HUES6 (cell line): ENCODE results near the gene ARHGEF17.

Experiments
- H3K27ac ChIP-seq: 2 replicates; pipeline ENCODE4 v1.7.0; 2013; ENCODE audit warnings: low read depth, mild to moderate bottlenecking, low read length, inconsistent platforms
- H3K27me3 ChIP-seq: 2 replicates; pipeline ENCODE4 v1.6.1; 2013; ENCODE audit warnings: low read length; ENCODE audit not compliant: control insufficient read depth, insufficient read depth
- H3K36me3 ChIP-seq: 2 replicates; pipeline ENCODE4 v1.6.1; 2013; ENCODE audit warnings: low read length; ENCODE audit not compliant: control insufficient read depth, insufficient read depth
- H3K4me1 ChIP-seq: 2 replicates; pipeline ENCODE4 v1.6.1; 2013; ENCODE audit warnings: low read length; ENCODE audit not compliant: control insufficient read depth, insufficient read depth
- H3K4me3 ChIP-seq: 2 replicates; pipeline ENCODE4 v1.5.1; 2013; ENCODE audit warnings: low read depth, low read length
- H3K9ac ChIP-seq: one replicate; pipeline ENCODE4 v1.6.1; 2013; ENCODE audit warnings: mild to moderate bottlenecking, low read length
- H3K9me3 ChIP-seq: 2 replicates; pipeline ENCODE4 v1.6.1; 2013; ENCODE audit warnings: low read depth, low read length; ENCODE audit not compliant: control insufficient read depth, insufficient read depth

ARHGEF17 gene

DNA sequence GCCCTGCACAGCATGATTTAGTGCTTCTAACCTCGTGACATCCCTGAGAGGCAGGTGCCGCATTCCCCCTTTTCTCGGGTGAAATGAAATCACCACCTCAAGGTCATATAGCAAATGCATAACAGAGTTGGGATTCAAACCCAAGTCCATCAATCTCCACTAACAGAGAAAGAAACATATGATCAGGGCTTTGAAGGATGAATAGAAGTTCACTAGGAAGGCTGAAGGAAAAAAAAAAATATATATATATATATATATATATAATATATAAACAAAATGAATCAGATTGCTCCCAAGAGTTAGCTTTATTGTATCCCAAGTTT, 12.1 kb upstream of the ARHGEF17 start:
- no peak overlapping the region for H3K4me3 ChIP-seq
- no peak overlapping the region for H3K27ac ChIP-seq
- H3K27me3 ChIP-seq, result peaks cover 24% of the 10 kb centered on the region
- H3K9me3 ChIP-seq, result no peaks in the 10 kb centered on the region
- H3K4me1 ChIP-seq, result peaks cover 7% of the 10 kb centered on the region; the same call in 1 of the 2 replicates
- H3K36me3 ChIP-seq, result no peaks in the 10 kb centered on the region
- H3K9ac ChIP-seq, result no peak overlapping the region

DNA sequence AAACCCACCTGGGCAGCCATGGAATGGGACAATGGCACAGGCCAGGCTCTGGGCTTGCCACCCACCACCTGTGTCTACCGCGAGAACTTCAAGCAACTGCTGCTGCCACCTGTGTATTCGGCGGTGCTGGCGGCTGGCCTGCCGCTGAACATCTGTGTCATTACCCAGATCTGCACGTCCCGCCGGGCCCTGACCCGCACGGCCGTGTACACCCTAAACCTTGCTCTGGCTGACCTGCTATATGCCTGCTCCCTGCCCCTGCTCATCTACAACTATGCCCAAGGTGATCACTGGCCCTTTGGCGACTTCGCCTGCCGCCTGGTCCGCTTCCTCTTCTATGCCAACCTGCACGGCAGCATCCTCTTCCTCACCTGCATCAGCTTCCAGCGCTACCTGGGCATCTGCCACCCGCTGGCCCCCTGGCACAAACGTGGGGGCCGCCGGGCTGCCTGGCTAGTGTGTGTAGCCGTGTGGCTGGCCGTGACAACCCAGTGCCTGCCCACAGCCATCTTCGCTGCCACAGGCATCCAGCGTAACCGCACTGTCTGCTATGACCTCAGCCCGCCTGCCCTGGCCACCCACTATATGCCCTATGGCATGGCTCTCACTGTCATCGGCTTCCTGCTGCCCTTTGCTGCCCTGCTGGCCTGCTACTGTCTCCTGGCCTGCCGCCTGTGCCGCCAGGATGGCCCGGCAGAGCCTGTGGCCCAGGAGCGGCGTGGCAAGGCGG, 11.4 kb upstream of the ARHGEF17 start:
- Histone ChIP-seq H3K4me3 (no peak overlapping the region), H3K9ac (no peak overlapping the region), H3K36me3 (no peaks in the 10 kb centered on the region), H3K27me3 (peaks cover 24% of the 10 kb centered on the region), H3K27ac (no peak overlapping the region), H3K4me1 (peaks cover 7% of the 10 kb centered on the region; the same call in 1 of the 2 replicates), H3K9me3 (no peaks in the 10 kb centered on the region)

DNA sequence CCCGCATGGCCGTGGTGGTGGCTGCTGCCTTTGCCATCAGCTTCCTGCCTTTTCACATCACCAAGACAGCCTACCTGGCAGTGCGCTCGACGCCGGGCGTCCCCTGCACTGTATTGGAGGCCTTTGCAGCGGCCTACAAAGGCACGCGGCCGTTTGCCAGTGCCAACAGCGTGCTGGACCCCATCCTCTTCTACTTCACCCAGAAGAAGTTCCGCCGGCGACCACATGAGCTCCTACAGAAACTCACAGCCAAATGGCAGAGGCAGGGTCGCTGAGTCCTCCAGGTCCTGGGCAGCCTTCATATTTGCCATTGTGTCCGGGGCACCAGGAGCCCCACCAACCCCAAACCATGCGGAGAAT, 10.9 kb upstream of the ARHGEF17 start:
- peaks cover 7% of the 10 kb centered on the region; the same call in 1 of the 2 replicates for H3K4me1 ChIP-seq
- no peak overlapping the region for H3K9ac ChIP-seq
- H3K9me3 ChIP-seq, result no peaks in the 10 kb centered on the region
- no peak overlapping the region for H3K4me3 ChIP-seq
- H3K27me3 ChIP-seq, result peaks cover 18% of the 10 kb centered on the region
- no peak overlapping the region for H3K27ac ChIP-seq
- no peaks in the 10 kb centered on the region for H3K36me3 ChIP-seq

DNA sequence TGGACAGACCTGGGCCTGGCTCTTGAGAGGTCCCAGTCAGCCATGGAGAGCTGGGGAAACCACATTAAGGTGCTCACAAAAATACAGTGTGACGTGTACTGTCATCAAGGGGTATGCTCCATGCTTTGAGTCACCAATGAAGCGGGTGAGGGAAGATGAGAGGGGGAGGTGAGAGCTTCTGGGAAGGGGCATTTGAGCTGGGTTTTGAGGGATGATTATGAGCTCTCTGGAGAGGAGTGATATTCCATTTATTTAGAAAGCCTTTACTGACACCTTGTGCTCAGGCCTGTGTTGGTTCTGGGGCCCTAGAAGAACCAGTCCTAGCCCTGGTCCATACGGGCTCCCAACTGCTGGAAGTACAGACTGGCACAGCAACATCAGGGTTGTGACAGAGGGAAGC, 10.4 kb upstream of the ARHGEF17 start:
- Histone ChIP-seq H3K9me3 (no peaks in the 10 kb centered on the region), H3K36me3 (no peaks in the 10 kb centered on the region), H3K9ac (no peak overlapping the region), H3K27ac (no peak overlapping the region), H3K4me3 (no peak overlapping the region), H3K27me3 (peaks cover 18% of the 10 kb centered on the region), H3K4me1 (peaks cover 7% of the 10 kb centered on the region; the same call in 1 of the 2 replicates)

DNA sequence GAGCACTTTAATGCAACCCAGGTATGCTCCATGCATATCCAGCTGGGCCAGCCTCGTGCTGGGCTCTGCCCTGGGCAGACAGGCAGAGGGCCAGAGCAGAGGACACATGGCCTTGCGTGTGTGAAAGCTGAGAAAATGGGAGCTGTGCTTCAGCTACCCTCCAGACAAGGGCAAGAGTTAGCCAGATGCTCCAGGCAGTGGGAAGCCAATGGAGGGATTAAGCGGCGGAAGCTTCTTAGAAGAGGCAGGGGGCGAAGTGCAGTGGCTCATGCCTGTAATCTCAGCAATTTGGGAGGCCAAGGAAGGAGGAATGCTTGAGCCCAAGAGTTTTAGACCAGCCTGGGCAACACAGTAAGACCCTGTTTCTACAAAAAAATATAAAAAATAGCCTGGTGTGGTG, 9.8 kb upstream of the ARHGEF17 start:
- no peaks in the 10 kb centered on the region for H3K36me3 ChIP-seq
- peaks cover 14% of the 10 kb centered on the region for H3K27me3 ChIP-seq
- H3K27ac ChIP-seq, result no peak overlapping the region
- no peak overlapping the region for H3K4me3 ChIP-seq
- no peaks in the 10 kb centered on the region for H3K9me3 ChIP-seq
- peaks cover 7% of the 10 kb centered on the region; the same call in 1 of the 2 replicates for H3K4me1 ChIP-seq
- H3K9ac ChIP-seq, result no peak overlapping the region

DNA sequence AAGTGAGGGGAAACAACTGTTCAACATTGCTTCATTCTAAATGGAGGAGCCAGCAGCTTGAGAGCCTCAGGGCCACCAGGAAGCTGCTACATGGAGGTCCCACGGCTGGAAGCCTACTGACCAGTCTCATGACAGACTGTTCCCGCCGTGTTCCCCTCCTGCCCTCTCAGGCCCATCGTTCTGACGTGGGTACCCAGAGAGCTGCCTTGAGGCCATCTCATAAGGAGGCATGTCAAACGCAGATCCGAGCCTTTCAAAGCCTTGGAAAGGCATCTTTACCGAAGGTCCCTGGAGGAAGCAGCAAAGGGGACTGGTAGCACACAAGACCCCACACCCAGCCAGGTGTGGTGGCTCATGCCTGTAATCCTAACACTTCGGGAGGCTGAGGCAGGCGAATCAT, 8.3 kb upstream of the ARHGEF17 start:
- H3K9ac ChIP-seq, result no peak overlapping the region
- no peak overlapping the region for H3K27ac ChIP-seq
- no peaks in the 10 kb centered on the region for H3K9me3 ChIP-seq
- no peak overlapping the region for H3K4me3 ChIP-seq
- peaks cover 7% of the 10 kb centered on the region; the same call in 1 of the 2 replicates for H3K4me1 ChIP-seq
- peaks cover 2% of the 10 kb centered on the region; the same call in 1 of the 2 replicates for H3K27me3 ChIP-seq
- no peaks in the 10 kb centered on the region for H3K36me3 ChIP-seq

DNA sequence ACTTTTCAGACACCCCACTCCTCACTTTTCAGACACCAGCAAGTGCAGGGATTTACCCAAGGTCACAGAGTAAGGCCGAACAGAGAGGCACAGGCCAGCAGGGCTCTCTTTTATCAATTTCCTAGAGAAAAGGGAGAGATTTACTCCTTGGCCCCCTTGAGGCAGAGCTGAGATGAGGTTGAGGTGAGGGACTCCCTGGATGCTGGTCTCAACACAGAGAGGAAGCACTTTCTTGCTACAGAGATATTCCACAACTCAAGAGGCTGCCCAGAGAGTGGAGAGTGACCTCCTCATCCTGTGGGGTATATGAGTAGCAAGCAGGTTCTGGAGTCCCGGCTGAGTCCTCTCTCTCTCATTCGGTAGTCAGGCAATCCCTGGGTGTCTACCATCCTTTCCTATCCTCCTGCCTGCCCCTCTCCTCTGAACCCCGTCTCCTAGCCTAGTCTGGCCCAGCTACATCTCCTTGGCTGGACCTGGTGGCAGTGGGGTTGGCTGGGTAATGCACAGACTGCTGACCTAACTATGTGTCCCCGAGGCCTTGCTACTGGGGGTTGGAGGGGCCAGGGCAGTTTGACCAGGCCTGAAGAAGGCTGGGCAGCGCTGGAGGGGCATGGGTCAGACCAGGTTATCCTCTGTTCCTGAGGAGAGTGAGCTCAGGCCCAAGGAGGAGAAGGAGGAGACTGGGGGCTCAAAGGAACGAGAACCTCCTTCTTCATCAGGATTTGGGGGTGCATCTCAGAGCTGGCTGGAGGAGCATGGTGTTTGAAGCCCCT, 1.8 kb upstream of the ARHGEF17 start:
- Histone ChIP-seq H3K9me3 (no peaks in the 10 kb centered on the region), H3K4me3 (no peak overlapping the region), H3K36me3 (no peaks in the 10 kb centered on the region), H3K9ac (no peak overlapping the region), H3K4me1 (peaks cover 13% of the 10 kb centered on the region), H3K27me3 (peaks cover 36% of the 10 kb centered on the region), H3K27ac (no peak overlapping the region)

DNA sequence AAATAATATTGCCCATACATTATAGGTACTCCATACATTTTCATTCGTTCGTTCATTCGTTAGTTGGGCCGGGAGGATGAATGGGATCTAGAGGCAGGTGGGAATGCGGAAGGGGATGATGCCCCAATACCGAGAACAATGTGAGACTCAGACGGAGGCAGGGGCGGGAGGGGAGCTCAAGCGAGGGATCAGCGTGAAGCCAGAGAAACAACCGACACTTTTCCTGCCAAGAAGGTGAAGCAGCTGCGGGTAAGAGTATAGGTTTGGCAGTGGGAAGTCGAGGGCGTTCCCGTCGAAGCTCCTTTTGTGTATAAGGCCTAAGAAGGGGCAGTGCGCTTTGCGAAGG, 1.1 kb upstream of the ARHGEF17 start:
- H3K9ac ChIP-seq, result peak overlapping the region; percentile 40
- no peak overlapping the region for H3K27ac ChIP-seq
- H3K4me3 ChIP-seq, result peak overlapping the region; percentile 48
- H3K27me3 ChIP-seq, result peaks cover 41% of the 10 kb centered on the region
- H3K36me3 ChIP-seq, result no peaks in the 10 kb centered on the region
- H3K9me3 ChIP-seq, result no peaks in the 10 kb centered on the region
- peaks cover 13% of the 10 kb centered on the region for H3K4me1 ChIP-seq

DNA sequence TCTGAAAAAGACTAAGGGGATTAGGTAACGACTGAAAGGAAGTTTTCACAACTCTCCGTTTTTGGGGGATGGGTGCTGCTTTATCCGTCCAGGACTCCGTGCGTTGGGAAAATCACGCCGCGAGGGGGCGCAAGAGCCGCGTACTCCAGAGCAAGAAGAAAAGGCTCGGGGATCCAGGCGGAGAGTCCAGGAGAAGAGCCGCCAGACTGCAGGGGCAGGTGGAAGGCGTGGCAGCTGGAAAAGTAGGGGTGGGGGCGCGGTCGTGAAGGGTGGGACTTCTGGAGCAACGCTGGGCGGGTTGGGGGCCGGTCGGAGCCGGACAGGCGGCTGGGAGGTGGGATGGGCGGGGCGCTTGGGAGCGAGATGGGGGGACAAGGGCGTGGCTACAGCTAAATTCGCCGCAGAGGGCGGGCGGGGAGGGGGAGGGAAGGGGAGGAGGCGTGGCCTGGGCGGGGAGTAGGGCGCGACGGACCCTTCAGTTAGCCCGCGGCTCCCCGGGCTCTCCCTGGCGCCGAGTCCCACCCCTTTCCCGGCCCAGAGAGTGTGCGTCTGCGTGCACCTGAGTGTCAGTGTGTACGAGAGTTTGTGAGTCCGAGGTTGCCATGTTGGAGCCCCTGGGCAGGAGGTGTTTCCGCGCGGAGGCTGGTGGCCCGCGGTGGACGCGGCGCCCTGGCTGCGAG, 613 bp upstream of the ARHGEF17 start:
- H3K9me3 ChIP-seq, result no peaks in the 10 kb centered on the region
- H3K27ac ChIP-seq, result peak overlapping the region; percentile 84; the same call in 1 of the 2 replicates
- H3K4me1 ChIP-seq, result peaks cover 17% of the 10 kb centered on the region
- peak overlapping the region; percentile 97 for H3K4me3 ChIP-seq
- peaks cover 41% of the 10 kb centered on the region for H3K27me3 ChIP-seq
- no peaks in the 10 kb centered on the region for H3K36me3 ChIP-seq
- H3K9ac ChIP-seq, result peak overlapping the region; percentile 75

DNA sequence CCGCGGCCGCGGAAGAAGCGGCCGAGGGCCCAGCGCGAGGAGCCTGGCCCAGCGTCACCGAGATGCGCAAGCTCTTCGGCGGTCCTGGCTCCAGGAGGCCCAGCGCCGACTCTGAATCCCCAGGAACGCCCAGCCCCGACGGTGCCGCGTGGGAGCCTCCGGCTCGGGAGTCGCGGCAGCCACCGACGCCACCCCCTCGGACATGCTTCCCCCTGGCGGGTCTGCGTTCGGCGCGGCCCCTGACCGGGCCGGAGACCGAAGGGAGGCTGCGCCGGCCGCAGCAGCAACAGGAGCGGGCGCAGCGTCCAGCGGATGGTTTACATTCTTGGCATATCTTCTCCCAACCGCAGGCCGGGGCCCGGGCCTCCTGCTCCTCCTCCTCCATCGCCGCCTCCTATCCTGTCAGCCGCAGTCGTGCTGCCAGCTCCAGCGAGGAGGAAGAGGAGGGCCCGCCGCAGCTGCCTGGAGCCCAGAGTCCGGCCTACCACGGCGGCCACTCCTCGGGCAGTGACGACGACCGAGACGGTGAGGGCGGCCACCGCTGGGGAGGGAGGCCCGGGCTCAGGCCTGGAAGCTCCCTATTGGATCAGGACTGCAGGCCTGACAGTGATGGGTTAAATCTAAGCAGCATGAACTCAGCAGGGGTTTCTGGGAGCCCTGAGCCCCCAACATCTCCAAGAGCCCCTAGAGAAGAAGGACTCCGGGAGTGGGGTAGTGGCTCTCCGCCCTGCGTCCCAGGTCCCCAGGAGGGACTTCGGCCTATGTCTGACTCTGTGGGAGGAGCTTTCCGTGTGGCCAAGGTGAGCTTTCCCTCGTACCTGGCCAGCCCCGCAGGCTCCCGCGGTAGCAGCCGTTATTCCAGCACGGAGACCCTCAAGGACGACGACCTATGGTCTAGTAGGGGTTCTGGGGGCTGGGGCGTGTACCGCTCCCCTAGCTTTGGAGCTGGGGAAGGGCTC, 1.2 kb downstream of the ARHGEF17 start:
- Histone ChIP-seq H3K9ac (peak overlapping the region; percentile 75), H3K36me3 (no peaks in the 10 kb centered on the region), H3K27ac (peak overlapping the region; percentile 84; the same call in 1 of the 2 replicates), H3K9me3 (no peaks in the 10 kb centered on the region), H3K4me1 (peaks cover 35% of the 10 kb centered on the region), H3K27me3 (peaks cover 41% of the 10 kb centered on the region), H3K4me3 (peak overlapping the region; percentile 97)
